Measurements from ENCODE around the gene TMEM37. TPM values are rescaled to one million over a fixed set of nuclear protein-coding genes. Genes with fewer than 3 reads are reported as not detected.

TMEM37 gene
- polyA plus RNA-seq, 1 donor from 2014 or later: not detected

DNA sequence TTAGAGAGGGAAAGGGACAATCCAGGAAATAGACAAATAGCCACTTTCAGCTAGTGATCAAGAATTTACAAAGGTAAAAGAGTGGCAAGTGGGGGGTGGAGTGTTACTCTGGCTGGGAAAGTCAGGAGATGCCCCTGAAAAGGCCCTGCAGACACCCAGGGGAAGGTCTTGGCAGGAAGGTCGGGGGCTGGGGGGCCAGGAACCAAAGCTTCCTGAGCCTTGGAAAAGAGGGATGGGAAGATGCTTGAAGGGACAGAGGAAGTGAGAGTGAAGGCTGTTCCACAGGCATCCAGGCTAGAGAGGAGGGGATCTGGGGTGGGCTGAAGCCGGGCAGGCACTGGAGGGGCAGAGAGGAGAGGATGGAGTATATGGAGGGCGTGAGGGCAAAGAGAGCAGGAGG, 3.9 kb upstream of the TMEM37 start:
- Histone ChIP-seq H3F3A (ENCODE audit: insufficient read depth, low read length, poor library complexity, severe bottlenecking) (no peaks in the 10 kb centered on the region), H3K79me2 (replicated peaks; ENCODE audit: insufficient read depth, low read length) (no peaks in the 10 kb centered on the region), H2AFZ (ENCODE audit: low read depth, low read length) (no peak overlapping the region), H3K9ac (ENCODE audit: low read length) (no peak overlapping the region), H3K27me3 (ENCODE audit: insufficient read depth, low read depth, low read length) (peaks cover 28% of the 10 kb centered on the region), H3K9me2 (ENCODE audit: insufficient read depth, low read length) (no peaks in the 10 kb centered on the region), H3K27ac (ENCODE audit: low read length) (no peak overlapping the region), H3K9me3 (ENCODE audit: low read length) (no peaks in the 10 kb centered on the region), H3K4me3 (ENCODE audit: low read length) (no peak overlapping the region), H3K4me2 (ENCODE audit: low read length) (no peak overlapping the region), H4K20me1 (ENCODE audit: insufficient read depth) (no peaks in the 10 kb centered on the region), H3K36me3 (ENCODE audit: insufficient read depth, low read length) (no peaks in the 10 kb centered on the region)
- TF ChIP-seq CTCF (IDR thresholded peaks at IDR 0.05; ENCODE audit: poor library complexity, severe bottlenecking) (no peak), TAF1 (IDR thresholded peaks at IDR 0.05; ENCODE audit: low read depth) (no peak), RAD21 (conservative IDR thresholded peaks at IDR 0.05) (no peak), EP300 (conservative IDR thresholded peaks at IDR 0.05; ENCODE audit: poor library complexity, severe bottlenecking) (no peak), MXI1 (conservative IDR thresholded peaks at IDR 0.05; ENCODE audit: poor library complexity, severe bottlenecking) (no peak), SMC3 (conservative IDR thresholded peaks at IDR 0.05; ENCODE audit: poor library complexity) (no peak), EZH2 (IDR thresholded peaks at IDR 0.05; ENCODE audit: borderline replicate concordance, insufficient read depth, low read length, poor library complexity, severe bottlenecking) (no peak), POLR2AphosphoS5 (IDR thresholded peaks at IDR 0.05) (no peak)
- TF ChIP-seq, protein P1, sequence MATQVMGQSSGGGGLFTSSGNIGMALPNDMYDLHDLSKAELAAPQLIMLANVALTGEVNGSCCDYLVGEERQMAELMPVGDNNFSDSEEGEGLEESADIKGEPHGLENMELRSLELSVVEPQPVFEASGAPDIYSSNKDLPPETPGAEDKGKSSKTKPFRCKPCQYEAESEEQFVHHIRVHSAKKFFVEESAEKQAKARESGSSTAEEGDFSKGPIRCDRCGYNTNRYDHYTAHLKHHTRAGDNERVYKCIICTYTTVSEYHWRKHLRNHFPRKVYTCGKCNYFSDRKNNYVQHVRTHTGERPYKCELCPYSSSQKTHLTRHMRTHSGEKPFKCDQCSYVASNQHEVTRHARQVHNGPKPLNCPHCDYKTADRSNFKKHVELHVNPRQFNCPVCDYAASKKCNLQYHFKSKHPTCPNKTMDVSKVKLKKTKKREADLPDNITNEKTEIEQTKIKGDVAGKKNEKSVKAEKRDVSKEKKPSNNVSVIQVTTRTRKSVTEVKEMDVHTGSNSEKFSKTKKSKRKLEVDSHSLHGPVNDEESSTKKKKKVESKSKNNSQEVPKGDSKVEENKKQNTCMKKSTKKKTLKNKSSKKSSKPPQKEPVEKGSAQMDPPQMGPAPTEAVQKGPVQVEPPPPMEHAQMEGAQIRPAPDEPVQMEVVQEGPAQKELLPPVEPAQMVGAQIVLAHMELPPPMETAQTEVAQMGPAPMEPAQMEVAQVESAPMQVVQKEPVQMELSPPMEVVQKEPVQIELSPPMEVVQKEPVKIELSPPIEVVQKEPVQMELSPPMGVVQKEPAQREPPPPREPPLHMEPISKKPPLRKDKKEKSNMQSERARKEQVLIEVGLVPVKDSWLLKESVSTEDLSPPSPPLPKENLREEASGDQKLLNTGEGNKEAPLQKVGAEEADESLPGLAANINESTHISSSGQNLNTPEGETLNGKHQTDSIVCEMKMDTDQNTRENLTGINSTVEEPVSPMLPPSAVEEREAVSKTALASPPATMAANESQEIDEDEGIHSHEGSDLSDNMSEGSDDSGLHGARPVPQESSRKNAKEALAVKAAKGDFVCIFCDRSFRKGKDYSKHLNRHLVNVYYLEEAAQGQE (IDR thresholded peaks at IDR 0.05; ENCODE audit: borderline replicate concordance): no peak

DNA sequence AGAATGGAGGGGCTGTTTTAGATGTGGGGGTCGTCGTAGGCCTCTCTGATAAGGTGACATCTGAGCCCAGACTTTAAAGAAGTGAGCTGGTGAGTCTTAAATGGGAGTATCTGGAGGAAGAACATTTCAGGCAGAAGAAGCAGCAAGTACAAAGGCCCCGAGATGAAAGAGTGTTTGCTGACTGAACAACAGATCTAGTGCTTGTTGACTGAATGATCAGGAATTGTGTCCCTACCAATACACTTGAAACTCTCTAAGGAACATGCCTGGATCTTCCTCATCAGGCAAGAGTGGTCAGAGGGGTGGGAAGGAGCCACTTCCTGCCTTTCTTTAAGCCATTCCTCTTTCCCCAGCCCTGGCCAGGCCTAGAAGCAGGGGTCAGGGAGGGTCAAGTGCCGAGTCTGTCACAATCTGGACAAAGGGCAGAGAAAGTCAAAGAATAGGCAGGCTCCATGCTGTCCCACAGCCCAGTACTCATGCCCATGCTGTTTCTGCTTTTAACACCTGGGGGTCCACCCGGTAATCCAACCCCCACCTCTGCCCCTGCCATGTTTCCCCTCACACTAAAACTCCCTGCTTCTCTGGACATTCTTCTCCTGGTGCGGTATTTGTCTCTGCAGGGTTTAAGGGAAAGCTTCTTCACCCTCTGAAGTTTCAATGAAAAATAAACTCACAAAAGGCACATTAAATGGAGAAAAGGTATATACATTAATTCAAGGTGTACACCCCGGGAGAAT, 3.0 kb upstream of the TMEM37 start:
- Histone ChIP-seq H3K27me3 (ENCODE audit: insufficient read depth, low read depth, low read length) (peaks cover 34% of the 10 kb centered on the region), H3F3A (ENCODE audit: insufficient read depth, low read length, poor library complexity, severe bottlenecking) (no peaks in the 10 kb centered on the region), H2AFZ (ENCODE audit: low read depth, low read length) (no peak overlapping the region), H3K79me2 (replicated peaks; ENCODE audit: insufficient read depth, low read length) (no peaks in the 10 kb centered on the region), H3K9me3 (ENCODE audit: low read length) (no peaks in the 10 kb centered on the region), H3K36me3 (ENCODE audit: insufficient read depth, low read length) (no peaks in the 10 kb centered on the region), H3K9me2 (ENCODE audit: insufficient read depth, low read length) (no peaks in the 10 kb centered on the region), H4K20me1 (ENCODE audit: insufficient read depth) (no peaks in the 10 kb centered on the region), H3K4me3 (ENCODE audit: low read length) (no peak overlapping the region), H3K9ac (ENCODE audit: low read length) (no peak overlapping the region), H3K27ac (ENCODE audit: low read length) (no peak overlapping the region), H3K4me2 (ENCODE audit: low read length) (no peak overlapping the region)
- TF ChIP-seq, protein P1 (IDR thresholded peaks at IDR 0.05; ENCODE audit: borderline replicate concordance): no peak
- TF ChIP-seq TAF1 (IDR thresholded peaks at IDR 0.05; ENCODE audit: low read depth) (no peak), RAD21 (conservative IDR thresholded peaks at IDR 0.05) (no peak), SMC3 (conservative IDR thresholded peaks at IDR 0.05; ENCODE audit: poor library complexity) (no peak), CTCF (IDR thresholded peaks at IDR 0.05; ENCODE audit: poor library complexity, severe bottlenecking) (no peak), EP300 (conservative IDR thresholded peaks at IDR 0.05; ENCODE audit: poor library complexity, severe bottlenecking) (no peak), MXI1 (conservative IDR thresholded peaks at IDR 0.05; ENCODE audit: poor library complexity, severe bottlenecking) (no peak), EZH2 (IDR thresholded peaks at IDR 0.05; ENCODE audit: borderline replicate concordance, insufficient read depth, low read length, poor library complexity, severe bottlenecking) (no peak), POLR2AphosphoS5 (IDR thresholded peaks at IDR 0.05) (no peak)

Data from neural cell (in vitro differentiated cells).